ENCODE results near the gene MYCBPAP. TPM values are rescaled to one million over a fixed set of nuclear protein-coding genes. Genes with fewer than 3 reads are reported as not detected.
A peak's percentile ranks its signal among the peaks of the same experiment; 100 is the strongest.

MYCBPAP gene
- total and polyA plus RNA-seq, 7 donors, result 0.05 to 0.99 (median 0.27) TPM; not detected in 2

DNA sequence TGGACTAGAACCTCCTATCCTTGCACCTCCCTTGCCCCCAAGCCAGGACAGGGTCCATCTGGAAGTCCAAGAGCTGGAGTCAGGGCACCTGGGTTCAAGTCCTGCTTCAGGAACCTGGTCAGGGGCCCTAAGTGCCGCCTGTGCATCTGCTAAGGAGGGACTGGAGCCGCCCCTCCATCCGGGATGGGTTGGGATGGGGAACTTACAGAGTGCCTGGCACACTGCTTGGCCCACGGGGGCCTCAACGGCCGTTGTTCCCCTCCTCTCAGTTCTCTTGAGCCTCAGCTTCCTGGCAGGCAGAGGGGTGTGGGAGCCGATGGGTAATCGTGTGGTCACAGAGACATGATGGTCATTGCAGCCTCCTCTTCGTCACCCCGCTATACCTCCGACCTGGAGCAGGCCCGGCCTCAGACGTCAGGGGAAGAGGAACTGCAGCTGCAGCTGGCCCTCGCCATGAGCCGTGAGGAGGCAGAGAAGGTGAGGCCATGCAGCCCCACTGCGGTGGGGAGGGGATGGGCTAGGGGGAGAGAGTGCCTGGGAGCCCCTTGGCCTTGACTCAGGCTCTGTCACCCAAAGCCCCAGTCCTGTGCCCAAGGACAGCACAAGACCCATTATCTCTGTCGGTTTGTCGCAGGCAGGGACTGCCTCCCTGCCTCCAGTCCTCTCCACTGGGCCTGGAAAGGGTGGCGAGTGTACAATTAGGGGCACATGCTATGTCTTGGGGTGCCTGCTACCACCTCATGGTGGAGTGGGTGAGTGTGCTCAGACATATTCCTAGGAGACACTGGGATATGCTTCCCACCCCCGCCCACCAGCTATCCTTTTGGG, 29.7 kb downstream of the MYCBPAP start:
- no peak for TF ChIP-seq CTCF (IDR thresholded peaks at IDR 0.05)
- H3K27ac ChIP-seq, result no peak overlapping the region
- ATAC-seq, result no peak
- H3K4me3 ChIP-seq, result no peak overlapping the region
- no peaks in the 10 kb centered on the region for H3K36me3 ChIP-seq (ENCODE audit: insufficient read depth in 1 of 2, low read depth in 1 of 2)
- 77 to 86% (median 83%) methylated on average over 19 to 20 of the region's 20 CpGs for WGBS, 3 donors
- no peak for DNase-seq
- intact Hi-C loops (cut with DNase I), result no loop called here
- H3K4me1 ChIP-seq, result peaks cover 16% of the 10 kb centered on the region
- H3K27me3 ChIP-seq (ENCODE audit: insufficient read depth in 3 of 3, low read length in 2 of 3), result peaks cover 0 to 13% (median 0%) of the 10 kb centered on the region in 3 donors
- H3K9me3 ChIP-seq, result no peaks in the 10 kb centered on the region

GRCh38 chr17:50538549-50539410, 30.5 kb downstream of the MYCBPAP start:
- Histone ChIP-seq H3K27me3 (ENCODE audit: insufficient read depth in 3 of 3, low read length in 2 of 3) (peaks cover 0 to 11% (median 0%) of the 10 kb centered on the region in 3 donors), H3K4me1 (peaks cover 12% of the 10 kb centered on the region), H3K4me3 (no peak overlapping the region), H3K9me3 (no peaks in the 10 kb centered on the region), H3K27ac (no peak overlapping the region), H3K36me3 (ENCODE audit: insufficient read depth in 1 of 2, low read depth in 1 of 2) (no peaks in the 10 kb centered on the region)
- TF ChIP-seq CTCF (IDR thresholded peaks at IDR 0.05), result no peak
- no peak for DNase-seq
- ATAC-seq, result no peak
- intact Hi-C loops (cut with DNase I), result no loop called here
- WGBS, 3 donors, result 57 to 66% (median 61%) methylated on average over 20 of the region's 20 CpGs

- no peak overlapping the region for H3K27ac ChIP-seq
- no peaks in the 10 kb centered on the region for H3K9me3 ChIP-seq
- no peaks in the 10 kb centered on the region for H3K27me3 ChIP-seq (ENCODE audit: insufficient read depth in 3 of 3, low read length in 2 of 3)
- DNase-seq (no peak), ATAC-seq (no peak)
- peaks cover 7% of the 10 kb centered on the region for H3K4me1 ChIP-seq
- no peaks in the 10 kb centered on the region for H3K36me3 ChIP-seq (ENCODE audit: insufficient read depth in 1 of 2, low read depth in 1 of 2)
- no peak for TF ChIP-seq CTCF (IDR thresholded peaks at IDR 0.05)
- H3K4me3 ChIP-seq, result no peak overlapping the region
- intact Hi-C loops (cut with DNase I), result no loop called here
- 70 to 78% (median 76%) methylated on average over 15 of the region's 15 CpGs for WGBS, 3 donors
Observed at GRCh38 chr17:50539762-50540559, 31.7 kb downstream of the MYCBPAP start.

- H3K36me3 ChIP-seq (ENCODE audit: insufficient read depth in 1 of 2, low read depth in 1 of 2), result no peaks in the 10 kb centered on the region
- intact Hi-C loops (cut with DNase I), result no loop called here
- H3K27ac ChIP-seq, result peak overlapping the region; percentile 65
- peak overlapping the region; percentile 73 for H3K4me3 ChIP-seq
- ATAC-seq (no peak), DNase-seq (no peak)
- no peaks in the 10 kb centered on the region for H3K9me3 ChIP-seq
- H3K27me3 ChIP-seq (ENCODE audit: insufficient read depth in 3 of 3, low read length in 2 of 3), result no peaks in the 10 kb centered on the region
- H3K4me1 ChIP-seq, result peaks cover 7% of the 10 kb centered on the region
- 88 to 92% (median 92%) methylated on average over 11 of the region's 11 CpGs for WGBS, 3 donors
- no peak for TF ChIP-seq CTCF (IDR thresholded peaks at IDR 0.05)
Observed at GRCh38 chr17:50540560-50541401, 32.5 kb downstream of the MYCBPAP start.
